WTC11 (cell line): Measurements from ENCODE around the gene HPN. TPM values are rescaled to one million over a fixed set of nuclear protein-coding genes. Genes with fewer than 3 reads are reported as not detected.

Experiments used
- ATAC-seq: fragments of 200-7000 bp; cut with Tn5 transposase; 2 replicates; pipeline ENCODE4 v1.10.0; 2021; ENCODE audit warnings: mild to moderate bottlenecking, moderate library complexity
- CTCF ChIA-PET: fragments of 300-600 bp; sonication (Branson Sonifier 250); formaldehyde crosslinking; loops from one replicate; lab custom pipeline; 2021; ENCODE audit warnings: antibody characterized with exemption; lab: Charles Lee
- POLR2A ChIA-PET: fragments of 350-600 bp; sonication (Branson Sonifier 250); formaldehyde crosslinking; loops from one replicate; lab custom pipeline; 2021; ENCODE audit warnings: antibody characterized with exemption; lab: Charles Lee
- DNase-seq: peaks from one replicate; pipeline ENCODE4 v3.0.0; 2021; ENCODE audit warnings: low spot score
- H3K27ac Mint-ChIP-seq: 2 replicates; pipeline ENCODE4 v1.8.0; 2021; ENCODE audit warnings: mixed read lengths
- H3K27me3 Mint-ChIP-seq: 2 replicates; pipeline ENCODE4 v1.8.0; 2021; ENCODE audit warnings: low read depth, mild to moderate bottlenecking, moderate library complexity, mixed read lengths
- H3K36me3 Mint-ChIP-seq: 2 replicates; pipeline ENCODE4 v1.8.0; 2021; ENCODE audit warnings: mixed read lengths
- H3K4me1 Mint-ChIP-seq: 2 replicates; pipeline ENCODE4 v1.8.0; 2022; ENCODE audit warnings: mixed read lengths
- H3K4me3 Mint-ChIP-seq: 2 replicates; pipeline ENCODE4 v1.8.0; 2021; ENCODE audit warnings: mild to moderate bottlenecking, moderate library complexity, mixed read lengths
- H3K9me3 Mint-ChIP-seq: 2 replicates; pipeline ENCODE4 v1.8.0; 2021; ENCODE audit warnings: mixed read lengths
- ARID4B ChIP-seq: sonication (generic); formaldehyde crosslinking; IDR thresholded peaks from 2 replicates; pipeline ENCODE4 v1.8.0; 2023; ENCODE audit warnings: missing genetic modification reagents, mild to moderate bottlenecking, borderline replicate concordance
- ATF1 ChIP-seq: sonication (generic); formaldehyde crosslinking; IDR thresholded peaks from 2 replicates; pipeline ENCODE4 v1.8.1; 2023; ENCODE audit warnings: mild to moderate bottlenecking, moderate library complexity, missing genetic modification reagents
- CREB1 ChIP-seq: sonication (generic); formaldehyde crosslinking; IDR thresholded peaks from 2 replicates; pipeline ENCODE4 v1.8.0; 2023; ENCODE audit warnings: mild to moderate bottlenecking, missing genetic modification reagents
- E2F5 ChIP-seq: sonication (generic); formaldehyde crosslinking; IDR thresholded peaks from 2 replicates; pipeline ENCODE4 v1.8.1; 2022; ENCODE audit warnings: mild to moderate bottlenecking, moderate library complexity, missing genetic modification reagents
- ETV6 ChIP-seq: sonication (generic); formaldehyde crosslinking; IDR thresholded peaks from 2 replicates; pipeline ENCODE4 v1.8.1; 2022; ENCODE audit warnings: mild to moderate bottlenecking, missing genetic modification reagents
- FOXP4 ChIP-seq: sonication (generic); formaldehyde crosslinking; IDR thresholded peaks from 2 replicates; pipeline ENCODE4 v1.8.0; 2022; ENCODE audit warnings: mild to moderate bottlenecking, missing genetic modification reagents
- GABPB1 ChIP-seq: sonication (generic); formaldehyde crosslinking; IDR thresholded peaks from 2 replicates; pipeline ENCODE4 v1.8.1; 2023; ENCODE audit warnings: mild to moderate bottlenecking, missing genetic modification reagents
- IRF1 ChIP-seq: sonication (generic); formaldehyde crosslinking; IDR thresholded peaks from 2 replicates; pipeline ENCODE4 v1.8.0; 2023; ENCODE audit warnings: missing genetic modification reagents
- KAT7 ChIP-seq: sonication (generic); formaldehyde crosslinking; IDR thresholded peaks from 2 replicates; pipeline ENCODE4 v1.8.1; 2023; ENCODE audit warnings: missing genetic modification reagents, mild to moderate bottlenecking, borderline replicate concordance
- MAX ChIP-seq: sonication (generic); formaldehyde crosslinking; IDR thresholded peaks from 2 replicates; pipeline ENCODE4 v1.8.0; 2022; ENCODE audit warnings: mild to moderate bottlenecking, missing genetic modification reagents
- MLX ChIP-seq: sonication (generic); formaldehyde crosslinking; IDR thresholded peaks from 2 replicates; pipeline ENCODE4 v1.8.1; 2023; ENCODE audit warnings: mild to moderate bottlenecking, missing genetic modification reagents, moderate library complexity
- NFE2L1 ChIP-seq: sonication (generic); formaldehyde crosslinking; IDR thresholded peaks from 2 replicates; pipeline ENCODE4 v1.8.1; 2023; ENCODE audit warnings: missing genetic modification reagents
- OVOL2 ChIP-seq: fragments of 250-450 bp; sonication (Bioruptor Pico); IDR thresholded peaks from 2 replicates; pipeline ENCODE4 v1.9.0; 2021; ENCODE audit warnings: mild to moderate bottlenecking, borderline replicate concordance
- RORB ChIP-seq: fragments of 250-450 bp; sonication (Bioruptor Pico); IDR thresholded peaks from 2 replicates; pipeline ENCODE4 v1.9.0; 2021; ENCODE audit warnings: mild to moderate bottlenecking
- SOX15 ChIP-seq: fragments of 250-450 bp; sonication (Bioruptor Pico); IDR thresholded peaks from 2 replicates; pipeline ENCODE4 v1.9.0; 2021; ENCODE audit warnings: mild to moderate bottlenecking
- TCF7 ChIP-seq: sonication (generic); formaldehyde crosslinking; IDR thresholded peaks from 2 replicates; pipeline ENCODE4 v1.8.0; 2022; ENCODE audit warnings: mild to moderate bottlenecking, low read depth, missing genetic modification reagents, moderate library complexity
- USF1 ChIP-seq: sonication (generic); formaldehyde crosslinking; IDR thresholded peaks from 2 replicates; pipeline ENCODE4 v1.8.0; 2022; ENCODE audit warnings: mild to moderate bottlenecking, missing genetic modification reagents
- ZNF121 ChIP-seq: sonication (generic); formaldehyde crosslinking; IDR thresholded peaks from 2 replicates; pipeline ENCODE4 v1.8.0; 2023; ENCODE audit warnings: missing genetic modification reagents
- ZNF232 ChIP-seq: sonication (generic); formaldehyde crosslinking; IDR thresholded peaks from 2 replicates; pipeline ENCODE4 v1.8.0; 2022; ENCODE audit warnings: mild to moderate bottlenecking, missing genetic modification reagents
- ZNF317 ChIP-seq: sonication (generic); formaldehyde crosslinking; IDR thresholded peaks from 2 replicates; pipeline ENCODE4 v1.8.1; 2023; ENCODE audit warnings: low read depth, mild to moderate bottlenecking, moderate library complexity, missing genetic modification reagents, borderline replicate concordance
- ZSCAN18 ChIP-seq: fragments of 250-450 bp; sonication (Bioruptor Pico); IDR thresholded peaks from 2 replicates; pipeline ENCODE4 v2.1.2; 2022; ENCODE audit warnings: mild to moderate bottlenecking, moderate library complexity
- total RNA-seq: library from RNA; stranded (reverse); gene quantifications from 3 replicates; pipeline ENCODE4 v1.2.3, GENCODE V29; 2021

HPN gene
- total RNA-seq, 1 experiment from 2014 or later: 20.8 TPM

GRCh38 chr19:35052599-35053190 is 11.2 kb downstream of the HPN start (continued):
- TF ChIP-seq CREB1 (CRISPR knock-in tag) (no peak), ZNF317 (CRISPR knock-in tag) (no peak), ATF1 (CRISPR knock-in tag) (no peak), ZNF121 (CRISPR knock-in tag) (no peak), MAX (CRISPR knock-in tag) (no peak), RORB (no peak), E2F5 (no peak), IRF1 (CRISPR knock-in tag) (no peak)

- Mint-ChIP-seq H3K27ac (no peak overlapping the region), H3K4me3 (no peak overlapping the region), H3K36me3 (peaks cover 9% of the 10 kb centered on the region)
- no peak for ATAC-seq
- DNase-seq: no peak
- TF ChIP-seq FOXP4 (CRISPR knock-in tag) (no peak), SOX15 (CRISPR knock-in tag) (no peak), TCF7 (CRISPR knock-in tag) (no peak), ZNF232 (no peak), USF1 (CRISPR knock-in tag) (no peak)
- TF ChIP-seq, all 79 proteins: peak for 0
- Mint-ChIP-seq H3K9me3 (no peaks in the 10 kb centered on the region), H3K27me3 (no peaks in the 10 kb centered on the region), H3K4me1 (peaks cover 17% of the 10 kb centered on the region)
- POLR2A ChIA-PET: no interaction called here
- CTCF ChIA-PET: interaction anchor here (1.6 to 5.0 kb wide), 6 partner anchors 9 to 215 kb away, joined by 5 to 81 read pairs (median 16); no protein-coding TSS in a partner anchor
These were observed 12.3 kb downstream of the HPN start for GRCh38 chr19:35053667-35054293.

- H3K9me3 Mint-ChIP-seq: no peaks in the 10 kb centered on the region
- ChIA-PET CTCF (interaction anchor here (1.5 to 5.0 kb wide), 14 partner anchors 8 to 216 kb away, joined by 5 to 81 read pairs (median 14); partner anchors contain the start of genes HPN and USF2), POLR2A (interaction anchor here (0.6 to 0.9 kb wide), 2 partner anchors 12 to 87 kb away, joined by 3 read pairs; no protein-coding TSS in a partner anchor)
- no peak for ATAC-seq
- peaks cover 6% of the 10 kb centered on the region for H3K36me3 Mint-ChIP-seq
- no peaks in the 10 kb centered on the region for H3K27me3 Mint-ChIP-seq
- no peak overlapping the region for H3K27ac Mint-ChIP-seq
- no peak for DNase-seq
- H3K4me1 Mint-ChIP-seq: peaks cover 19% of the 10 kb centered on the region
- no peak overlapping the region for H3K4me3 Mint-ChIP-seq
- TF ChIP-seq OVOL2 (CRISPR knock-in tag) (no peak), MLX (CRISPR knock-in tag) (no peak), GABPB1 (CRISPR knock-in tag) (no peak), ZSCAN18 (CRISPR knock-in tag) (no peak), ARID4B (CRISPR knock-in tag) (no peak), KAT7 (CRISPR knock-in tag) (no peak), ETV6 (no peak), NFE2L1 (no peak), MAX (CRISPR knock-in tag) (no peak)
These were observed 13.1 kb downstream of the HPN start for GRCh38 chr19:35054626-35055025.
